H9 (cell line): ENCODE measurements around the gene ZNF385B. TPM values are rescaled to one million over a fixed set of nuclear protein-coding genes. Genes with fewer than 3 reads are reported as not detected.

Experiments
- DNase-seq: peaks from one replicate; pipeline ENCODE4 v3.0.0-alpha.2; 2017
- H2AFZ ChIP-seq: one replicate; pipeline ENCODE4 v1.6.1; 2013; ENCODE audit warnings: mild to moderate bottlenecking, low read length, control low read depth, moderate library complexity
- H2AK5ac ChIP-seq: 2 replicates; pipeline ENCODE4 v1.6.1; 2013; ENCODE audit warnings: low read length, control low read depth, mixed read lengths; ENCODE audit not compliant: insufficient read length
- H2BK120ac ChIP-seq: one replicate; pipeline ENCODE4 v1.6.1; 2013; ENCODE audit warnings: low read depth, mild to moderate bottlenecking, low read length, control low read depth, inconsistent platforms; ENCODE audit not compliant: poor library complexity, severe bottlenecking
- H2BK12ac ChIP-seq: 2 replicates; pipeline ENCODE4 v1.6.1; 2013; ENCODE audit warnings: low read length, control low read depth, mixed read lengths, low read depth; ENCODE audit not compliant: insufficient read length
- H2BK15ac ChIP-seq: 2 replicates; pipeline ENCODE4 v1.6.1; 2013; ENCODE audit warnings: low read depth, low read length, control low read depth
- H2BK20ac ChIP-seq: one replicate; pipeline ENCODE4 v1.6.1; 2013; ENCODE audit warnings: low read depth, mild to moderate bottlenecking, low read length, control low read depth, inconsistent platforms; ENCODE audit not compliant: poor library complexity, severe bottlenecking
- H2BK5ac ChIP-seq: 2 replicates; pipeline ENCODE4 v1.6.1; 2013; ENCODE audit warnings: low read length, control low read depth, mixed read lengths; ENCODE audit not compliant: insufficient read length
- H3K14ac ChIP-seq: 2 replicates; pipeline ENCODE4 v1.6.1; 2013; ENCODE audit warnings: low read length, control low read depth; ENCODE audit not compliant: insufficient read depth
- H3K18ac ChIP-seq: 2 replicates; pipeline ENCODE4 v1.6.1; 2013; ENCODE audit warnings: low read depth, mild to moderate bottlenecking, mixed read lengths, low read length, control low read depth; ENCODE audit not compliant: insufficient read length
- H3K23ac ChIP-seq: 2 replicates; pipeline ENCODE4 v1.6.1; 2013; ENCODE audit warnings: low read length, control low read depth, mixed read lengths, low read depth; ENCODE audit not compliant: insufficient read length
- H3K23me2 ChIP-seq: 2 replicates; pipeline ENCODE4 v1.6.1; 2013; ENCODE audit warnings: low read depth, mild to moderate bottlenecking, mixed read lengths, low read length, control low read depth; ENCODE audit not compliant: insufficient read length, poor library complexity, severe bottlenecking
- H3K27ac ChIP-seq: 2 replicates; pipeline ENCODE4 v1.5.1; 2013; ENCODE audit warnings: low read length, control low read depth, mixed read lengths, low read depth; ENCODE audit not compliant: insufficient read length
- H3K27me3 ChIP-seq: 2 replicates; pipeline ENCODE4 v1.6.1; 2013; ENCODE audit warnings: low read length, control low read depth, inconsistent platforms; ENCODE audit not compliant: insufficient read depth
- H3K4ac ChIP-seq: 2 replicates; pipeline ENCODE4 v1.6.1; 2013; ENCODE audit warnings: low read depth, mild to moderate bottlenecking, control low read depth, inconsistent platforms, low read length, moderate library complexity
- H3K4me1 ChIP-seq: 2 replicates; pipeline ENCODE4 v1.6.1; 2013; ENCODE audit warnings: low read length, control low read depth, inconsistent platforms; ENCODE audit not compliant: insufficient read depth
- H3K4me2 ChIP-seq: 2 replicates; pipeline ENCODE4 v1.6.1; 2013; ENCODE audit warnings: low read length, control low read depth, mixed read lengths; ENCODE audit not compliant: insufficient read length, insufficient read depth
- H3K56ac ChIP-seq: 2 replicates; pipeline ENCODE4 v1.6.1; 2013; ENCODE audit warnings: low read depth, mild to moderate bottlenecking, mixed read lengths, low read length, control low read depth; ENCODE audit not compliant: insufficient read length
- H3K79me1 ChIP-seq: 2 replicates; pipeline ENCODE4 v1.6.1; 2013; ENCODE audit warnings: low read depth, mild to moderate bottlenecking, moderate library complexity, low read length, control low read depth, inconsistent platforms; ENCODE audit not compliant: insufficient read depth, poor library complexity, severe bottlenecking
- H3K79me2 ChIP-seq: 2 replicates; pipeline ENCODE4 v1.6.1; 2013; ENCODE audit warnings: low read length, control low read depth, inconsistent platforms; ENCODE audit not compliant: insufficient read depth
- H3K9ac ChIP-seq: 2 replicates; pipeline ENCODE4 v1.6.1; 2013; ENCODE audit warnings: low read length, control low read depth, mixed read lengths; ENCODE audit not compliant: insufficient read length; ENCODE audit errors: extremely low read depth
- H3K9me3 ChIP-seq: one replicate; pipeline ENCODE4 v1.6.1; 2013; ENCODE audit warnings: low read depth, low read length, inconsistent platforms; ENCODE audit not compliant: control insufficient read depth
- H3T11ph ChIP-seq: one replicate; pipeline ENCODE4 v1.6.1; 2013; ENCODE audit warnings: mild to moderate bottlenecking, low read length, control low read depth, inconsistent platforms
- H4K20me1 ChIP-seq: one replicate; pipeline ENCODE4 v1.6.1; 2013; ENCODE audit not compliant: control insufficient read depth, insufficient read length, insufficient read depth
- H4K5ac ChIP-seq: 2 replicates; pipeline ENCODE4 v1.6.1; 2013; ENCODE audit warnings: low read depth, mild to moderate bottlenecking, mixed read lengths, low read length, control low read depth; ENCODE audit not compliant: insufficient read length
- H4K8ac ChIP-seq: replicated peaks from 2 replicates; pipeline ENCODE4 v1.6.1; 2013; ENCODE audit warnings: low read length, control low read depth, mixed read lengths, low read depth; ENCODE audit not compliant: insufficient read length
- H4K91ac ChIP-seq: 2 replicates; pipeline ENCODE4 v1.6.1; 2013; ENCODE audit warnings: low read depth, mild to moderate bottlenecking, moderate library complexity, mixed read lengths, low read length, control low read depth; ENCODE audit not compliant: insufficient read length
- H3K27ac Mint-ChIP-seq, 3 experiments: 2 replicates in 2 of 3; 3 replicates in 1 of 3; pipeline ENCODE4 v1.8.0; 2020 to 2021; ENCODE audit warnings: mixed read lengths in 3 of 3, mild to moderate bottlenecking in 1 of 3, moderate library complexity in 1 of 3
- H3K27me3 Mint-ChIP-seq: 2 replicates; pipeline ENCODE4 v1.8.0; 2021; ENCODE audit warnings: low read depth, mild to moderate bottlenecking, moderate library complexity, mixed read lengths
- H3K36me3 Mint-ChIP-seq, 3 experiments: 2 replicates in 2 of 3; 3 replicates in 1 of 3; pipeline ENCODE4 v1.8.0; 2020 to 2021; ENCODE audit warnings: low read depth in 3 of 3, mixed read lengths in 3 of 3; ENCODE audit not compliant: insufficient read depth in 1 of 3
- H3K4me1 Mint-ChIP-seq, 2 experiments: 2 replicates each; pipeline ENCODE4 v1.8.0; 2020; ENCODE audit warnings: mixed read lengths in 2 of 2
- H3K4me3 Mint-ChIP-seq, 2 experiments: 2 replicates in 1 of 2; 3 replicates in 1 of 2; pipeline ENCODE4 v1.8.0; 2020 to 2021; ENCODE audit warnings: mild to moderate bottlenecking in 2 of 2, mixed read lengths in 2 of 2, moderate library complexity in 1 of 2
- H3K9me3 Mint-ChIP-seq, 2 experiments: 2 replicates in 1 of 2; 3 replicates in 1 of 2; pipeline ENCODE4 v1.8.0; 2020; ENCODE audit warnings: mild to moderate bottlenecking in 2 of 2, mixed read lengths in 2 of 2, moderate library complexity in 1 of 2
- WGBS: extraction: QIAGEN DNeasy Blood & Tissue Kit; methylation state at CpG from one replicate; pipeline ENCODE4 v1.1.7; 2013; ENCODE audit warnings: missing lambda C conversion rate, low lambda C conversion rate, mixed read lengths; ENCODE audit not compliant: insufficient read length; ENCODE audit errors: extremely low coverage; 5-methylcytosine and 5-hydroxymethylcytosine counted together
- total RNA-seq: library from RNA; stranded (reverse); gene quantifications from 2 replicates; pipeline ENCODE4 v1.2.1, GENCODE V29; 2021
- TF ChIP-seq, protein P1 (sequence below): fragments of 200-600 bp; sonication (generic); conservative IDR thresholded peaks from 3 replicates; pipeline ENCODE4 v1.8.0; 2021; ENCODE audit warnings: antibody characterized with exemption, mild to moderate bottlenecking

ZNF385B gene
- total RNA-seq, 1 experiment from 2014 or later: 2.1 TPM

DNA sequence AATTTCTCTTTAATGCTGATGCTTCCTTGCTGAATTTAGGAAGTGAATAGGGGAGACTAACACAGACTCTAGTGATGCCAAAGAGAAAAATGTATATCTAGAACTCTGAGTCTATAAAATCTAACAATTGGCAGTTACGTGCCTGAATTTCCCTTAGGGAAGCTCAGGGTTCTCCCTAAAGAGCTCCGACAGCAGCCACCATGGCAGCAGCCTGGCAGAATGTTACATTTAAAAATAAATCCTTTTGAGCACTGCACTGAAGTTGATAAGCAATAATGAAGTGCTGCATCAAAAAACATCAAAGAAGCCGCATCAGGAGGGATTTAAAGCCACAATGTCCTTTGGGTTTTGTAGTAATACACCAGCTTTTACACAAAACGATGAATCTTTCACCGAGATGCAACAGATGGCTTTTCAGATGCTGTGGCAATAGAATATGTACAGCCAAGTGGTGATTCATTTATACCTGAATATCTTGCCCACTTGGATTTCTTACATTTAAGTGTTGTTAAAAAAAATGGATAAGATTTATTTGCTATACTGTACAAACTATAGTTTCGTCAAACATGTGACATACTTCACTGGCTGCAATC lies 305.6 kb downstream of the ZNF385B start:
- Histone ChIP-seq H3K56ac (no peak overlapping the region), H3K79me1 (no peaks in the 10 kb centered on the region), H2AFZ (no peak overlapping the region), H2BK5ac (no peak overlapping the region), H3K18ac (no peak overlapping the region), H4K91ac (no peak overlapping the region), H3K9me3 (no peaks in the 10 kb centered on the region), H3K14ac (no peak overlapping the region), H4K20me1 (no peaks in the 10 kb centered on the region), H3K27me3 (no peaks in the 10 kb centered on the region), H2AK5ac (no peak overlapping the region), H2BK120ac (no peak overlapping the region), H2BK20ac (no peak overlapping the region), H3K23ac (no peak overlapping the region), H3K23me2 (no peaks in the 10 kb centered on the region), H3T11ph (no peak overlapping the region), H4K5ac (no peak overlapping the region), H4K8ac (no peak overlapping the region), H3K27ac (no peak overlapping the region), H3K4ac (no peak overlapping the region), H3K4me1 (peaks cover 5% of the 10 kb centered on the region; the same call in 1 of the 2 replicates), H2BK12ac (no peak overlapping the region), H3K9ac (no peak overlapping the region), H2BK15ac (no peak overlapping the region), H3K4me2 (no peak overlapping the region), H3K79me2 (no peaks in the 10 kb centered on the region)
- H3K27ac Mint-ChIP-seq: no peak overlapping the region
- TF ChIP-seq, protein P1, sequence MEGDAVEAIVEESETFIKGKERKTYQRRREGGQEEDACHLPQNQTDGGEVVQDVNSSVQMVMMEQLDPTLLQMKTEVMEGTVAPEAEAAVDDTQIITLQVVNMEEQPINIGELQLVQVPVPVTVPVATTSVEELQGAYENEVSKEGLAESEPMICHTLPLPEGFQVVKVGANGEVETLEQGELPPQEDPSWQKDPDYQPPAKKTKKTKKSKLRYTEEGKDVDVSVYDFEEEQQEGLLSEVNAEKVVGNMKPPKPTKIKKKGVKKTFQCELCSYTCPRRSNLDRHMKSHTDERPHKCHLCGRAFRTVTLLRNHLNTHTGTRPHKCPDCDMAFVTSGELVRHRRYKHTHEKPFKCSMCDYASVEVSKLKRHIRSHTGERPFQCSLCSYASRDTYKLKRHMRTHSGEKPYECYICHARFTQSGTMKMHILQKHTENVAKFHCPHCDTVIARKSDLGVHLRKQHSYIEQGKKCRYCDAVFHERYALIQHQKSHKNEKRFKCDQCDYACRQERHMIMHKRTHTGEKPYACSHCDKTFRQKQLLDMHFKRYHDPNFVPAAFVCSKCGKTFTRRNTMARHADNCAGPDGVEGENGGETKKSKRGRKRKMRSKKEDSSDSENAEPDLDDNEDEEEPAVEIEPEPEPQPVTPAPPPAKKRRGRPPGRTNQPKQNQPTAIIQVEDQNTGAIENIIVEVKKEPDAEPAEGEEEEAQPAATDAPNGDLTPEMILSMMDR: no peak
- H3K27me3 Mint-ChIP-seq: peaks cover 4% of the 10 kb centered on the region; the same call in 1 of the 2 replicates
- no peak for DNase-seq
- no peak overlapping the region for H3K4me3 Mint-ChIP-seq
- H3K9me3 Mint-ChIP-seq: no peaks in the 10 kb centered on the region
- peaks cover 27 to 36% of the 10 kb centered on the region in 2 experiments for H3K4me1 Mint-ChIP-seq
- WGBS: no CpG with 5 or more reads among the region's 6 CpGs
- H3K36me3 Mint-ChIP-seq: no peaks in the 10 kb centered on the region
